M059J (cell line): Measurements from ENCODE around the gene ETV6. TPM values are rescaled to one million over a fixed set of nuclear protein-coding genes. Genes with fewer than 3 reads are reported as not detected.

Source experiments
- DNase-seq: peaks from one replicate; pipeline ENCODE4 v3.0.0-alpha.2; 2012; ENCODE audit warnings: low read depth
- total RNA-seq: library from RNA; depleted of rRNA; stranded (reverse); fragments of >200 nt; shearing (Covaris generic); gene quantifications from 2 replicates; pipeline ENCODE4 v1.2.3, GENCODE V29; 2014

Gene ETV6
- total RNA-seq, 1 experiment from 2014 or later, result 11.5 TPM

GRCh38 chr12:11738450-11738849 lies 89.0 kb downstream of the ETV6 start:
- no peak for DNase-seq

DNA sequence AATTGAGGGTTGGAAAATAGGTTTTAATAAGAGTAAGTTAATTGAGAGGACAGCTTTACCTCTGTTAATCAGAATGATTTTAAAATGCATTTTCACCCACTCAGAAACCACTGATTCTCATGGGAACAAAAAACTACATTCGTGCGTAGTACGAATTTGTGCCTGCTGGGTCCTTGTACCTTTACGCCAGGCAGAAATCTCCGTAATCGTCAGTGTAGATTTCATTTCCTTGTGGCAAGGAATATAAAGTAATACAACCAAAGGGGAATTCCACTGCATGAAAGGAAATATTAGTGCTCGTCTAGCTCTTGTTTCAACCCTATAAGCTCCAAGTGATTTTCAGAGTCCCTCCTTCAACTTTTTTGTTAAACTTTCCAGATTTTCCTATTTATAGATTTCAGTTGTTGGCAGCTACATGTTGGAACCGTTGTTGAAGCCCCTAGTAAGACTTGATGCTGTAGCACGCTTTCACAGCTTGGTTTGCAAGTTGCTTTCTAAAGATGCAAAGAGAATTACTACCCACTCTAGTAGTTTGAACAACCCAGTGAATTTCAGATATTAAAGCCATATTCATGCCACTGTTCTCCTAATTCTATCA lies 90.6 kb downstream of the ETV6 start:
- DNase-seq, result no peak

GRCh38 chr12:11741434-11742092 lies 92.1 kb downstream of the ETV6 start:
- DNase-seq, result no peak

- peak; percentile 18 for DNase-seq
Observed at GRCh38 chr12:11743423-11744409, 94.2 kb downstream of the ETV6 start.

GRCh38 chr12:11744410-11744801 lies 94.9 kb downstream of the ETV6 start:
- no peak for DNase-seq

DNA sequence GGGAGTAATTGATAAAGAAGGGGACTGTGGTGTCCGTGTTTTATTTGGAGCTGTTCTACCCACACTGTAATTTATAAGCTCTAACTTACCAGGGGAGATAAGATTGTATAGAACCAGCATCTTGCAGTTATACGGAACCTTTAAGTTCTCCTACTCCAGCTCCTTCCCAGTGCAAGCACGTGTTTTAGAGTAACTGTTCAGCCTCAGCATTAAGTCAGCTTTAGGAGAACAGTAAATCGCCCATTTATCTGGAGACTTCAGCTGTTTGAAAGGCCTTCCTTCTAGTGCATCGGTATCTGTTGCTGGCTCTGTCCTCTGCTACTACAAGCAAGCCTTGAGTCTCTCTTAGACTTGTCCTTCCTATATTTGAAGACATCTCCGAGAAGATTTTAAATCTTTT lies 95.6 kb downstream of the ETV6 start:
- no peak for DNase-seq

DNA sequence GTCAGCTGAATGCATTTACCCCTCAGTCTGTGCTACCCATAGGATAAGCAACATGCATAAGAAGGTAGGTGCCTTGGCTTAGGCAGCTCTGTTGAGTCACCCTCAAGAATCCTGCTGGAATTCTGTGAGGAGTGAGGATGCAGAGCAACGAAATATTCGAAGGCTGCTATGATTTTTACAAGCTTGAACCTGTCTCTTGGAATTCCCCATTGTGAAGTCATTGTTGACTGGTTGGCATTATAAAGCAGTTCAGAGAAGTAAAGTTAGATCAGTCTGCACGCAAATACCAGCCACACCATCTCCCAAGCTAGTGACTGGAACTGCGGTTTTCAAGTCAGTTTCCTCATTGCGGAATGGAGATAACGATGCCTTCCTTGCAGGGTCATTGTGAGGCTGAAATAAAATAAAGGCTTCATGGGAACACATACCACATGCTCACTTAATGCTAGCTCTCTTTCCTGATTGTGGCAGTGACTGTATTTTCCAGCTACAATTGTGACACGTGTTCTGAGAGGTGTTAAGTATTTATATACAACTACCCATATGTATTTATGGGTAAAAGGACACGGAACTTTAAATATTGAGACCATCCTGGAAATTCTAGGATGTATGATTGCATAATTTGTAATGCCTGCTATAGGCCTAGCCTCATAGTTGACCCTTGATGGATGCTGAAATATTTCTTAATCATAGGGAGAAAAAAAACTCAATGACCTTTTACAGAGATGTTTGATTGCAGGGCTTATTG lies 96.7 kb downstream of the ETV6 start:
- DNase-seq, result peak; percentile 90

GRCh38 chr12:11746940-11747716 lies 97.7 kb downstream of the ETV6 start:
- DNase-seq, result no peak

DNA sequence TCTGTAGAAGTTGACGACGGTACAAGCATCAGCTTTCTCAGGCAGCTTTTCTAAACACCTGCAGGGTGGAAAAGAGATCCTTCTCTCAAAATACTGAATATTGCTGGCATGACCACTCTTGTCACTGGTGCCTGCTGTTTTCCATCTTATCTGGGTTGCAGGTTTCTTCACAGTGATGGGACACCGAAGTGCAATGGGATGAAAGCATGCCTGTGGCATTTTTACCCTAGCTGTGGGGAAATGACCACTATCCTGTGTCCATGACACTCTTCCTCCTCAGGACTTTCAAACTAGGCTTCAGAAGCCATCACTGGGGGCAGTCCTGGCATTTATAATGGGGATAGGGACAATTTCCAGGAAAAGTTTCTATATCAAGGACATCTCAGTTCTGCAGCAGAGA lies 98.5 kb downstream of the ETV6 start:
- DNase-seq, result no peak

- no peak for DNase-seq
Observed at GRCh38 chr12:11748903-11749302, 99.4 kb downstream of the ETV6 start.

- no peak for DNase-seq
Observed at GRCh38 chr12:11749943-11750690, 100.6 kb downstream of the ETV6 start.

- no peak for DNase-seq
Observed at GRCh38 chr12:11752403-11753149, 103.1 kb downstream of the ETV6 start.

DNA sequence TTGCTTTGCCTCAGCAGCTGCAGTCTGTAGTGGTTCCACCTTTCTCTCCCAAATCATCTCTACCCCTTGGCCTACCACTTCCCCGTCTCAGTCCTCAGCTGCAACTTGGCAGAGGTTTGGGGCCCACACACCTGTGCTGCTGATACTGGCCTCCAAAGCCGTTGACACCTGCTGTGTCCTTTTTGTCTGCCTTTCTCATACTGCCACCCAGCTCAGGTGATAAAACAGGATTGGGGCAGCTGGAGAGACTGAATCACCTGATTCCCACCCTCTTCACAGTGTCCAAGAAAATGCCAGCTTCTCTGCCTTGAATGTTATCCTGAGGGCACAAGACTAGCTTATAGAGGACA lies 103.7 kb downstream of the ETV6 start:
- no peak for DNase-seq

GRCh38 chr12:11753826-11754225 lies 104.4 kb downstream of the ETV6 start:
- DNase-seq, result no peak

GRCh38 chr12:11754256-11754655 lies 104.8 kb downstream of the ETV6 start:
- DNase-seq, result no peak

GRCh38 chr12:11755302-11755930 lies 105.9 kb downstream of the ETV6 start:
- no peak for DNase-seq

GRCh38 chr12:11756022-11756421 lies 106.5 kb downstream of the ETV6 start:
- no peak for DNase-seq

DNA sequence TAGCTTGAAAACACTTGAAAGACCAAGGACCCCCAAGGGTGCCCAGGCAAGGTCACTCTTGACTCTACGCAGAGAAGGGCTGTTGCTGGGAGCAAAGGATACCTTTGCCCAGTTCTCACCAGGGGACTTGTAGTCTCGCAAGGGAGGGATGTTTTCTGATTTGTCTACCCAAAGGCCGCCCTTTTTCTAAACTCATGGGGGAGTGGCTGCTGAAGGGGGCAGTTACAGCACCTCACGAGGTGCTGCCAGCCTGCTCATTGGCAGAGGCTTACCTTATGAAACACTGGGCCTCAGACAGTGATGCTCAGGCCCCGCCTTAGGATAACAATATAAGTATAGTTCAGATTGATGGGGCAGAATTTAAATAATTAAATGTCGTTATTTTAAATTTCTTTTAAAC lies 107.0 kb downstream of the ETV6 start:
- DNase-seq, result no peak

DNA sequence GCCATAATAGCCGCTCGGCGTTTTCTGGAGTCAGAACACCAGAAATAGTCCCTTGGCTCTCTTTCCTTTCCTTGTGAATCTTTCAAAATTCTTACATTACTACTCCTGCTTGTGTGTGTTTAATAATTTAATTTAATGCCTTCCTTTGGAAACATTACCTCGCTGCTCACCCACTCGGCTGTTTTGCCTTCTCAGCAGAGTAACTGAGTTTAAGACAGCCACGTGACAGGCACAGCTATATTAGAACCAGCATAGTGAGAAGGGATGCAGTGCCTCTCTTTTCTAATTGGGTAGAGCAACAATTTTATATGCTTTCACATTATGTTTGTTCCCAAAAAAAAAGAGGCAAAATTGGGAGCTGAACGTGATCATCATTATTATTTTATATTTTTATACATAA lies 107.6 kb downstream of the ETV6 start:
- DNase-seq, result no peak
